ENCODE results near the gene TBX15. TPM values are rescaled to one million over a fixed set of nuclear protein-coding genes. Genes with fewer than 3 reads are reported as not detected.
"Not testable (repeated sequence)": the region's sequence is repeated elsewhere in the genome, so short reads cannot be mapped to it uniquely, and the experiment has no call there.

TBX15 gene
- total and polyA plus RNA-seq, 4 experiments from 2014 or later, result 0.05 TPM; not detected in 3

- CTCF ChIA-PET (ENCODE audit: partially characterized antibody), result no interaction called here
- no peaks in the 10 kb centered on the region for H3K4me1 Mint-ChIP-seq
- no peak overlapping the region for H3K4me3 Mint-ChIP-seq
- no peak overlapping the region for H3K27ac Mint-ChIP-seq
- no peaks in the 10 kb centered on the region for H3K36me3 ChIP-seq (ENCODE audit: insufficient read depth, low read length)
- no peaks in the 10 kb centered on the region for H3K4me1 ChIP-seq (ENCODE audit: insufficient read depth, low read length)
- no peak for DNase-seq
- H3K27me3 ChIP-seq (ENCODE audit: insufficient read depth, low read length), result no peaks in the 10 kb centered on the region
- H3K27me3 Mint-ChIP-seq, result no peaks in the 10 kb centered on the region
- no peaks in the 10 kb centered on the region for H3K36me3 Mint-ChIP-seq
- H3K9me3 Mint-ChIP-seq, result peaks cover 0 to 11% (median 2%) of the 10 kb centered on the region in 8 donors
- intact Hi-C loops (cut with micrococcal nuclease), result no loop called here
- no peak overlapping the region for H3K4me3 ChIP-seq (ENCODE audit: low read length in 2 of 2)
- no peaks in the 10 kb centered on the region for H3K9me3 ChIP-seq (ENCODE audit: control insufficient read depth in 1 of 2, low read length in 2 of 2)
- H3K27ac ChIP-seq (ENCODE audit: low read depth, low read length), result no peak overlapping the region
- POLR2A ChIA-PET (ENCODE audit: partially characterized antibody), result no interaction called here
Measured at GRCh38 chr1:118920124-118920717, 67.9 kb downstream of the TBX15 start.

- DNase-seq, result no peak
- Histone ChIP-seq H3K27me3 (ENCODE audit: insufficient read depth, low read length) (no peaks in the 10 kb centered on the region), H3K4me3 (ENCODE audit: low read length in 2 of 2) (no peak overlapping the region), H3K9me3 (ENCODE audit: control insufficient read depth in 1 of 2, low read length in 2 of 2) (no peaks in the 10 kb centered on the region), H3K4me1 (ENCODE audit: insufficient read depth, low read length) (no peaks in the 10 kb centered on the region), H3K36me3 (ENCODE audit: insufficient read depth, low read length) (no peaks in the 10 kb centered on the region), H3K27ac (ENCODE audit: low read depth, low read length) (no peak overlapping the region)
- intact Hi-C loops (cut with micrococcal nuclease), result no loop called here
- Mint-ChIP-seq H3K36me3 (no peaks in the 10 kb centered on the region), H3K4me3 (no peak overlapping the region), H3K27ac (no peak overlapping the region), H3K9me3 (peaks cover 0 to 11% (median 2%) of the 10 kb centered on the region in 8 donors), H3K27me3 (no peaks in the 10 kb centered on the region), H3K4me1 (no peaks in the 10 kb centered on the region)
- ChIA-PET CTCF (ENCODE audit: partially characterized antibody) (no interaction called here), POLR2A (ENCODE audit: partially characterized antibody) (no interaction called here)
Measured at GRCh38 chr1:118918940-118919259, 69.2 kb downstream of the TBX15 start.

GRCh38 chr1:118918230-118918939, 69.8 kb downstream of the TBX15 start:
- intact Hi-C loops (cut with micrococcal nuclease), result no loop called here
- no peak for DNase-seq
- Histone ChIP-seq H3K9me3 (ENCODE audit: control insufficient read depth in 1 of 2, low read length in 2 of 2) (no peaks in the 10 kb centered on the region), H3K36me3 (ENCODE audit: insufficient read depth, low read length) (no peaks in the 10 kb centered on the region), H3K27me3 (ENCODE audit: insufficient read depth, low read length) (no peaks in the 10 kb centered on the region), H3K4me1 (ENCODE audit: insufficient read depth, low read length) (no peaks in the 10 kb centered on the region), H3K4me3 (ENCODE audit: low read length in 2 of 2) (no peak overlapping the region), H3K27ac (ENCODE audit: low read depth, low read length) (no peak overlapping the region)
- H3K4me3 Mint-ChIP-seq, result no peak overlapping the region
- no peaks in the 10 kb centered on the region for H3K27me3 Mint-ChIP-seq
- peaks cover 0 to 11% (median 2%) of the 10 kb centered on the region in 8 donors for H3K9me3 Mint-ChIP-seq
- CTCF ChIA-PET (ENCODE audit: partially characterized antibody), result no interaction called here
- H3K36me3 Mint-ChIP-seq, result no peaks in the 10 kb centered on the region
- no peak overlapping the region for H3K27ac Mint-ChIP-seq
- H3K4me1 Mint-ChIP-seq, result no peaks in the 10 kb centered on the region
- POLR2A ChIA-PET (ENCODE audit: partially characterized antibody), result no interaction called here

GRCh38 chr1:118916346-118916745, 71.8 kb downstream of the TBX15 start:
- H3K4me1 Mint-ChIP-seq; H3K36me3 ChIP-seq (ENCODE audit: insufficient read depth, low read length); H3K9me3 ChIP-seq (ENCODE audit: control insufficient read depth in 1 of 2, low read length in 2 of 2); H3K4me3 Mint-ChIP-seq; H3K36me3 Mint-ChIP-seq; CTCF ChIA-PET (ENCODE audit: partially characterized antibody); POLR2A ChIA-PET (ENCODE audit: partially characterized antibody); H3K4me3 ChIP-seq (ENCODE audit: low read length in 2 of 2); DNase-seq; H3K27me3 ChIP-seq (ENCODE audit: insufficient read depth, low read length); H3K4me1 ChIP-seq (ENCODE audit: insufficient read depth, low read length); H3K27me3 Mint-ChIP-seq; intact Hi-C loops (cut with micrococcal nuclease); H3K27ac Mint-ChIP-seq; H3K27ac ChIP-seq (ENCODE audit: low read depth, low read length): not testable (repeated sequence)
- H3K9me3 Mint-ChIP-seq, result peaks cover 0 to 11% (median 2%) of the 10 kb centered on the region in 8 donors

- CTCF ChIA-PET (ENCODE audit: partially characterized antibody), result no interaction called here
Measured at GRCh38 chr1:118914379-118915161, 73.6 kb downstream of the TBX15 start.

GRCh38 chr1:118913818-118914217, 74.3 kb downstream of the TBX15 start:
- intact Hi-C loops (cut with micrococcal nuclease), result no loop called here
- no peak for DNase-seq
- H3K4me1 Mint-ChIP-seq, result no peaks in the 10 kb centered on the region
- H3K27me3 Mint-ChIP-seq, result no peaks in the 10 kb centered on the region
- no peak overlapping the region for H3K27ac ChIP-seq (ENCODE audit: low read depth, low read length)
- H3K27me3 ChIP-seq (ENCODE audit: insufficient read depth, low read length), result no peaks in the 10 kb centered on the region
- H3K36me3 ChIP-seq (ENCODE audit: insufficient read depth, low read length), result no peaks in the 10 kb centered on the region
- ChIA-PET POLR2A (ENCODE audit: partially characterized antibody) (no interaction called here), CTCF (ENCODE audit: partially characterized antibody) (no interaction called here)
- H3K9me3 ChIP-seq (ENCODE audit: control insufficient read depth in 1 of 2, low read length in 2 of 2), result no peaks in the 10 kb centered on the region
- H3K4me3 Mint-ChIP-seq, result no peak overlapping the region
- peaks cover 0 to 3% (median under 1%) of the 10 kb centered on the region in 8 donors for H3K9me3 Mint-ChIP-seq
- no peak overlapping the region for H3K27ac Mint-ChIP-seq
- no peaks in the 10 kb centered on the region for H3K36me3 Mint-ChIP-seq
- no peaks in the 10 kb centered on the region for H3K4me1 ChIP-seq (ENCODE audit: insufficient read depth, low read length)
- H3K4me3 ChIP-seq (ENCODE audit: low read length in 2 of 2), result no peak overlapping the region

More at GRCh38 chr1:118914379-118915161, 73.6 kb downstream of the TBX15 start:
- no peak overlapping the region for H3K27ac Mint-ChIP-seq
- Histone ChIP-seq H3K4me1 (ENCODE audit: insufficient read depth, low read length) (no peaks in the 10 kb centered on the region), H3K9me3 (ENCODE audit: control insufficient read depth in 1 of 2, low read length in 2 of 2) (no peaks in the 10 kb centered on the region), H3K4me3 (ENCODE audit: low read length in 2 of 2) (no peak overlapping the region), H3K27me3 (ENCODE audit: insufficient read depth, low read length) (no peaks in the 10 kb centered on the region), H3K27ac (ENCODE audit: low read depth, low read length) (no peak overlapping the region), H3K36me3 (ENCODE audit: insufficient read depth, low read length) (no peaks in the 10 kb centered on the region)
- POLR2A ChIA-PET (ENCODE audit: partially characterized antibody), result no interaction called here
- H3K36me3 Mint-ChIP-seq, result no peaks in the 10 kb centered on the region
- intact Hi-C loops (cut with micrococcal nuclease), result no loop called here
- H3K4me1 Mint-ChIP-seq, result no peaks in the 10 kb centered on the region
- peaks cover 0 to 6% (median under 1%) of the 10 kb centered on the region in 8 donors for H3K9me3 Mint-ChIP-seq
- H3K27me3 Mint-ChIP-seq, result no peaks in the 10 kb centered on the region
- DNase-seq, result no peak
- no peak overlapping the region for H3K4me3 Mint-ChIP-seq

- H3K36me3 Mint-ChIP-seq, result no peaks in the 10 kb centered on the region
- H3K9me3 Mint-ChIP-seq, result peaks cover 0 to 3% (median under 1%) of the 10 kb centered on the region in 8 donors
- H3K27ac Mint-ChIP-seq, result no peak overlapping the region
- no peaks in the 10 kb centered on the region for H3K27me3 ChIP-seq (ENCODE audit: insufficient read depth, low read length)
- H3K27me3 Mint-ChIP-seq, result no peaks in the 10 kb centered on the region
- no peaks in the 10 kb centered on the region for H3K4me1 ChIP-seq (ENCODE audit: insufficient read depth, low read length)
- no peak overlapping the region for H3K27ac ChIP-seq (ENCODE audit: low read depth, low read length)
- DNase-seq, result no peak
- ChIA-PET CTCF (ENCODE audit: partially characterized antibody) (no interaction called here), POLR2A (ENCODE audit: partially characterized antibody) (no interaction called here)
- no peaks in the 10 kb centered on the region for H3K9me3 ChIP-seq (ENCODE audit: control insufficient read depth in 1 of 2, low read length in 2 of 2)
- no peak overlapping the region for H3K4me3 Mint-ChIP-seq
- H3K36me3 ChIP-seq (ENCODE audit: insufficient read depth, low read length), result no peaks in the 10 kb centered on the region
- no peak overlapping the region for H3K4me3 ChIP-seq (ENCODE audit: low read length in 2 of 2)
- H3K4me1 Mint-ChIP-seq, result no peaks in the 10 kb centered on the region
- intact Hi-C loops (cut with micrococcal nuclease), result no loop called here
Measured at GRCh38 chr1:118912574-118912973, 75.6 kb downstream of the TBX15 start.
